ENCODE measurements around the gene STRAP.

The STRAP gene

DNA sequence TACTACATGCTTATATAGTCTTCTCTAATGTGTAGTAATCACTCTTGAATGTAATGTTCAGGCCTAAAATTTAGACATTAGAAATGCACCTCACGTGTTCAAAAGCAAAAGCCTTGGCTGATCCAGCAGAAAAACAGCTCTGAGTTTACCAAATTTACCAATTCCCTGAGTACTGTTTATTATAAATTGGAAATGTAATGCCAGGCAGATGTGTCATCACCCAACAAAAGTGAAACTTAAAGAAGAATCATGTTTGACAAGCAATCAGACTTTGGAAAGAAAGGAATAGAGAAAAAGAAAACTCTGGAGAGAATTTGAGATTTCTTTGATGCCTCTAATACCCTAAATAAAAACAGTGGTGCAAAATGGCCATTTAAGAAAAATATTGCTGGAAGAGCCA, 26.5 kb upstream of the STRAP start:
- TF ChIP-seq, protein P1, sequence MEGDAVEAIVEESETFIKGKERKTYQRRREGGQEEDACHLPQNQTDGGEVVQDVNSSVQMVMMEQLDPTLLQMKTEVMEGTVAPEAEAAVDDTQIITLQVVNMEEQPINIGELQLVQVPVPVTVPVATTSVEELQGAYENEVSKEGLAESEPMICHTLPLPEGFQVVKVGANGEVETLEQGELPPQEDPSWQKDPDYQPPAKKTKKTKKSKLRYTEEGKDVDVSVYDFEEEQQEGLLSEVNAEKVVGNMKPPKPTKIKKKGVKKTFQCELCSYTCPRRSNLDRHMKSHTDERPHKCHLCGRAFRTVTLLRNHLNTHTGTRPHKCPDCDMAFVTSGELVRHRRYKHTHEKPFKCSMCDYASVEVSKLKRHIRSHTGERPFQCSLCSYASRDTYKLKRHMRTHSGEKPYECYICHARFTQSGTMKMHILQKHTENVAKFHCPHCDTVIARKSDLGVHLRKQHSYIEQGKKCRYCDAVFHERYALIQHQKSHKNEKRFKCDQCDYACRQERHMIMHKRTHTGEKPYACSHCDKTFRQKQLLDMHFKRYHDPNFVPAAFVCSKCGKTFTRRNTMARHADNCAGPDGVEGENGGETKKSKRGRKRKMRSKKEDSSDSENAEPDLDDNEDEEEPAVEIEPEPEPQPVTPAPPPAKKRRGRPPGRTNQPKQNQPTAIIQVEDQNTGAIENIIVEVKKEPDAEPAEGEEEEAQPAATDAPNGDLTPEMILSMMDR (IDR thresholded peaks at IDR 0.05; ENCODE audit: low read length, missing control alignments): no peak
- H3K4me3 ChIP-seq (replicated peaks; ENCODE audit: low read depth, low read length): no peak overlapping the region
- DNase-seq (ENCODE audit: low read depth): peak; percentile 31

DNA sequence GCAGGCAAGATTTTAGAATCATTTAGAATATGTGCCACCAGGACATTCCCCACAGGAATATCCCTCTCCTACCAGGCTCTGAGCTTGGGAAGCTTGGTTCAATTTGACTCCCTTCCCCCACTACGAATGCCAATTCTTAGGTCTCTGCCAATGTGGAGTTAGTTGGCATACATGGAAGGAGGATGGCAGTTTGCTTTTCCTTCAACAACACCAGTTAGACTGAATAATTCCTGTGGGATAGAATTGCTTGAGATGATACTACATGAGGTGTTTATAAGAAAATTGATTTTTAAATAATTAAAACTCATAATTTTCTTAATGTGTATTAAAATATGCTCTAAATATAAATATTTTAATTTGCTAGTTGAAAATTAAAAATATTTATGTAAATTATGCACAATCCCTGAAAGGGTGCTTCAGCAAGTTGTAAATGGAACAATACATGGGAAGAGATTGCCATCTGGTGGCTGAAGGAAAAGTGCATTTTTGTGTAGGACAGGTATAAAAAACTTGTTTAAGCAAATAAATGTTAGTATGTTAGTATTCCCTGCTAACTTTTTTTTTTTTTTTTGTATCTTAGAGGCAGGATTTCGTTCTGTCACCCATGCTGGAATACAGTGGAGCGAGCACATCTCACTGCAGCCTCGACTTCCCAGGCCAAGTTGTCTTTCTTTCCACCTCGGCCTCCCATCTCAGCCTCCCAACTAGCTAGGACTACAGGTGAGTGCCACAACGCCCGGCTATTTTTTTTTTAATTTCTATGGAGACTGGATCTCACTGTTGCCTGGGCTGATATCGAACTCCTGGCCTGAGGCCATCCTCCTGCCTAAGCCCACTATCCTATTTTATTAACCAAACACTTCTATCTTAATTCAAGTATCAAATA, 25.8 kb upstream of the STRAP start:
- DNase-seq (ENCODE audit: low read depth): peak; percentile 86
- TF ChIP-seq, protein P1 (IDR thresholded peaks at IDR 0.05; ENCODE audit: low read length, missing control alignments): peak; percentile 80
- no peak overlapping the region for H3K4me3 ChIP-seq (replicated peaks; ENCODE audit: low read depth, low read length)

DNA sequence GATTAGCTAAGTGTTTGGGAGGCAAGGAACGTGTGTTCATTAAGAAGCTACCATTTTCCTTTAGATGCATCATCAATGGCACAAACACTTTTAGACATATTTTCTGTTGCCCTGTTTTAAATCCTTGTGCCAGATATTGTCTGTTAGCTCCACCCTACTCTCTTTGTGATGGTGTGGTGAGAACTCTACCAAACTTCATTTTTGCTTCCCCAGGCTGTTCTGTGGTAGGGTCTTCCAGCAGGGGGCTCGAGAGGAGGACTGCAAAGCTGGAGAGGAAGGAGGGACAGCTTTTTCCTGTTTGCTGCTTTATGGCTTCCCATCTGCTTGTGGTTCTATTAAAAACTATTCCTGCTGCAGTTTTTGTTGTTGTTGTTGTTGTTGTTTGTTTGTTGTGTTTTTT, 23.8 kb upstream of the STRAP start:
- DNase-seq (ENCODE audit: low read depth): no peak
- H3K4me3 ChIP-seq (replicated peaks; ENCODE audit: low read depth, low read length): no peak overlapping the region
- TF ChIP-seq, protein P1 (IDR thresholded peaks at IDR 0.05; ENCODE audit: low read length, missing control alignments): peak; percentile 8

DNA sequence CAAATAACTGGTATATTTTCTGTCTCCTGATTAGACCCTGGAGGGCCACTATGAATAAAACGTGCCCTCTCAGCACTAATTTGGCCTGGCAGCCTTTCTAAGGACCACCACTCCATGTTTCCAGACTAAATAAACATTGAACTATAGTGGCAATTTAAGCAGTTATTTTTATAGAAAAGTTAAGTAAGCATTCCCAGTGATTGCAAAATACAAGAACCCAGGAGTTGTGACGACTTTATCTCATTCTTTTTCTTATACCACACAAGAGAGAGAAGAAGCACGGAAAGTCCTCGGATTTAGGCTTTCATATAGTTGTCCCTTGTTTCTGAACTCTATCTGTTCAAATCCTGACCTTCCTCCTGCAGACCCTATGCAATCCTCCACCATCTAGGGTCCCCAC, 23.1 kb upstream of the STRAP start:
- TF ChIP-seq, protein P1 (IDR thresholded peaks at IDR 0.05; ENCODE audit: low read length, missing control alignments): no peak
- peak; percentile 46 for DNase-seq (ENCODE audit: low read depth)
- H3K4me3 ChIP-seq (replicated peaks; ENCODE audit: low read depth, low read length): no peak overlapping the region

DNA sequence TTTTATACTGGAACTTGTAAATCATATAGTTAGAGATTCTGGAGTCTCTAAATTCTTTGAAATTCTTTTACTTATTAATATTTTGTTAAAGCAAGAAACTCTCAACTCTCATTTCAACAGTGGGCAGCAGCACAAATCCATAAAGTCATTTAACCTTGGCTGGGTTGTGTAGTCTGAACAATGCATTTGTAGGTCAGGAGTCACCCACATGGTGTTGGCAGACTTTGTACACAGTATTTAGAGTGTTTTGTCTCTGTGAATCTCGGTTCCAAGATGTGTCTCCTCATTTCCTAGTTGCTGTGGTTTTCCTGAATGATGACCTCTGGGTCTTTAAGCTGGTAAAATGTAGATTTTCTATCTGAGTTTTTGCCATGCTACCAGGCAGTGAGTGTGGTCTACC, 20.8 kb upstream of the STRAP start:
- TF ChIP-seq, protein P1 (IDR thresholded peaks at IDR 0.05; ENCODE audit: low read length, missing control alignments): no peak
- no peak overlapping the region for H3K4me3 ChIP-seq (replicated peaks; ENCODE audit: low read depth, low read length)
- DNase-seq (ENCODE audit: low read depth): peak; percentile 36

DNA sequence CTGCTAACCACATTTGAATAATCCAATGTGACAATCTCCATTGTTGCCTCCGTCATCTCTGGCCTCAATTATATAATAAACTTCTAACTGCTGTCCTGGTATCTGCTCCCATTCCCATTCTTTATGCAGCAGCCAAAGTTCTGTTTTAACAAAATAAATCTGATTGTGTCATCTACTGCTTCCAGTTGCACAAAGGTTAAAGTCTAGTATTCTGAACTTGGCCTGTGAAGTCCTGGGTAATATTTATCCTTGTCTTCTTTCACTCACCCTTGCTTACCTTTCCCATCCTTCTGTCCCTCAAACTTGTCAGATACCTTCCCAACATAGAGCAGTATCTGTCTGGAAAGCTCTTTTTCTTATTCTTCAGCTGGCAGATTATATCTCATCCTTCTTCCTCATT, 19.3 kb upstream of the STRAP start:
- TF ChIP-seq, protein P1 (IDR thresholded peaks at IDR 0.05; ENCODE audit: low read length, missing control alignments): no peak
- H3K4me3 ChIP-seq (replicated peaks; ENCODE audit: low read depth, low read length): no peak overlapping the region
- DNase-seq (ENCODE audit: low read depth): no peak

DNA sequence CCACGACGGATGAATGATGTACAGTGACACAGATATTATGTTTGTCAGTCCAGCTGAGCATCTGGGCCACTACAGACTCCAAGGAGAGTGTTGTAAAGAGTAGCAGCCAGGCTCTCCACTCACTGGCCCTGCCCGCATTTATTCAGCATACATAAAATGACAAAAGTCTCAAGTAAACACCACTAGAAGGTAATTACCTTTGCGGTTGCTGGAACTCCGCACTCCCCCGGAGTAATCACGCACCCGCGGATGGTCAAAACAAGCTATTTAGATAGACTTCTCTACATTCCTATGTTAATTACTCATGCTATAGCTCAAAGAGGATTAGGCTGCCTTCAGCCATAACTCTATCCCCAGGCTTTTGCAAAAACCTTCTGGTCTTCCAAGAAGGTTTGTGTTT, 18.8 kb upstream of the STRAP start:
- no peak overlapping the region for H3K4me3 ChIP-seq (replicated peaks; ENCODE audit: low read depth, low read length)
- TF ChIP-seq, protein P1 (IDR thresholded peaks at IDR 0.05; ENCODE audit: low read length, missing control alignments): no peak
- no peak for DNase-seq (ENCODE audit: low read depth)
